Measurements from ENCODE around the gene GLP1R. TPM values are rescaled to one million over a fixed set of nuclear protein-coding genes. Genes with fewer than 3 reads are reported as not detected.

Gene GLP1R
- total and polyA plus RNA-seq, 3 donors from 2014 or later, result 0.09 to 0.55 (median 0.31) TPM

DNA sequence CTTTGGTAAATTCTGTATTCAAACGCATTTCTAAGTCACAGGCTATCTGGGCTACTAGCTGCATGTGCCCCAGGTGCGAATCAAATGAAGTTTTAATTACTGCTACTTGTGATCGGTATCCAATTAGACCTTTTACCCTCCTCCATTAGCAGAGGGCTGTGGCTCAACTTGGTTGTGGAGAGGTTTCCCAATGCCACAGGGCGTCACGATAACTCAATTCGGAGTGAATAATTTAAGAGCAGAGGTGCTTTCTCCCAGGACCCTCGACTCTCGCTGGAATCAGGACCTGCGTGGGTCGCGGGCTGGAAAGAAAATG lies 65.8 kb downstream of the GLP1R start:
- no peak for DNase-seq
- H3K27me3 ChIP-seq, result no peaks in the 10 kb centered on the region
- no peaks in the 10 kb centered on the region for H3K36me3 ChIP-seq (ENCODE audit: low read depth, missing control alignments)
- intact Hi-C loops (cut with DNase I; ENCODE audit: low total_unique reads), result no loop called here
- TF ChIP-seq, protein P1, sequence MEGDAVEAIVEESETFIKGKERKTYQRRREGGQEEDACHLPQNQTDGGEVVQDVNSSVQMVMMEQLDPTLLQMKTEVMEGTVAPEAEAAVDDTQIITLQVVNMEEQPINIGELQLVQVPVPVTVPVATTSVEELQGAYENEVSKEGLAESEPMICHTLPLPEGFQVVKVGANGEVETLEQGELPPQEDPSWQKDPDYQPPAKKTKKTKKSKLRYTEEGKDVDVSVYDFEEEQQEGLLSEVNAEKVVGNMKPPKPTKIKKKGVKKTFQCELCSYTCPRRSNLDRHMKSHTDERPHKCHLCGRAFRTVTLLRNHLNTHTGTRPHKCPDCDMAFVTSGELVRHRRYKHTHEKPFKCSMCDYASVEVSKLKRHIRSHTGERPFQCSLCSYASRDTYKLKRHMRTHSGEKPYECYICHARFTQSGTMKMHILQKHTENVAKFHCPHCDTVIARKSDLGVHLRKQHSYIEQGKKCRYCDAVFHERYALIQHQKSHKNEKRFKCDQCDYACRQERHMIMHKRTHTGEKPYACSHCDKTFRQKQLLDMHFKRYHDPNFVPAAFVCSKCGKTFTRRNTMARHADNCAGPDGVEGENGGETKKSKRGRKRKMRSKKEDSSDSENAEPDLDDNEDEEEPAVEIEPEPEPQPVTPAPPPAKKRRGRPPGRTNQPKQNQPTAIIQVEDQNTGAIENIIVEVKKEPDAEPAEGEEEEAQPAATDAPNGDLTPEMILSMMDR (IDR thresholded peaks at IDR 0.05), result no peak
- TF ChIP-seq POLR2A (IDR thresholded peaks at IDR 0.05), result no peak
- H3K27ac ChIP-seq, result peak overlapping the region; percentile 89 to 97
- H3K4me1 ChIP-seq, result no peaks in the 10 kb centered on the region
- H3K9me3 ChIP-seq, result no peaks in the 10 kb centered on the region
- H3K4me3 ChIP-seq, result peak overlapping the region; percentile 75 to 83
- WGBS, 2 donors, result 1 to 2% methylated on average over 11 of the region's 11 CpGs

DNA sequence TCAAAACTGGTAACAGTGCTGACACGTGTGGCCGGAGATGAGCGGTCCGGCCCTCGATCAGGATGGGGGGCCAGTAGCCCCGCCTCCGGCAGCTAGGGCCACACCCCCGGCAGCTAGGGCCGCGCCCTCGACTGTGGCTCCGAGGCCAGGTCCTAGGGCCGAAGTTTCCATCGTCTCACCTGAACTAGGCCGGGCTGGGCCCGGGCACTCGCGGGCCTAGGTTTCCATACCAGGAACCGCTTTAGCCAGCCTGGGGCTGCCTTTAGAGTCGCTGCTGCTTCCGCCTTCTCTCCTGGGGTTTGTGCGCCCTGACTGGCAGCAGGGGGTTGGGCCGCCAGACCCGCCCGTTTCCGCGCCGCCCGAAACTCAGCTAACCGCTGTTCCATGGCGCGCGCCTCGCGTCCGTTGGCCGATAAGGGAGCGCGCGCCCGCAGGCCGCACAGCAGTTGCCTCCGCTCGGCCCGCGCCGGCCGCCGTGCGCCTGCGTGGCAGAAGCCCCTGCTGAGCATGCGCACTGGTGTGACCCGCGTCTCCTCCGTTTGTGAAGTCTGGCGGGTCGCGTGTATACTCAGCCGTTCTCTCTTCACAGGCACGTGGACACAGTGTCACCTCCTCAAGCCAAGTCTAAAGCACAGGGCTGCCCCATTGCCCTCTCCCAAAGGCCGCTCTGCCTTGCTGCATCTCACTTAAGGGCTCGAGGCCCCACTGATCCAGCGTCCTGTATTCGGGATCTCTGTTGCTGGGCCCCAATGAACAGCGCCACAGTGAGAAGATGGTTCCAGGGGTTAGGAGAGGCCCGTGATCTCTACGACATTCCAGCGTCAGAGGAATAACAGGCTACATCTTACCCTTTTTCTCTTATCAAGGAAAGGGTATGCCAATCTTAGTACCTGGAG lies 66.4 kb downstream of the GLP1R start, which contains the start of gene SAYSD1:
SAYSD1 (minus strand) TSS at position 483 of the 896 bp plus-strand sequence; CDS start at position 386, 97 bp downstream.
- Histone ChIP-seq H3K27me3 (no peaks in the 10 kb centered on the region), H3K4me1 (no peaks in the 10 kb centered on the region), H3K27ac (peak within 1 kb of the TSS; percentile 89 to 97), H3K36me3 (ENCODE audit: low read depth, missing control alignments) (no peaks in the 10 kb centered on the region), H3K4me3 (peak within 1 kb of the TSS; percentile 75 to 83), H3K9me3 (no peaks in the 10 kb centered on the region)
- TF ChIP-seq POLR2A (IDR thresholded peaks at IDR 0.05), result no peak
- TF ChIP-seq, protein P1 (IDR thresholded peaks at IDR 0.05), result peak in 1 of 3 experiments; percentile 10
- intact Hi-C loops (cut with DNase I; ENCODE audit: low total_unique reads), result no loop called here
- DNase-seq, result peak; percentile 94
- WGBS, 2 donors, result 1 to 2% methylated on average over 26 to 48 of the region's 68 CpGs

DNA sequence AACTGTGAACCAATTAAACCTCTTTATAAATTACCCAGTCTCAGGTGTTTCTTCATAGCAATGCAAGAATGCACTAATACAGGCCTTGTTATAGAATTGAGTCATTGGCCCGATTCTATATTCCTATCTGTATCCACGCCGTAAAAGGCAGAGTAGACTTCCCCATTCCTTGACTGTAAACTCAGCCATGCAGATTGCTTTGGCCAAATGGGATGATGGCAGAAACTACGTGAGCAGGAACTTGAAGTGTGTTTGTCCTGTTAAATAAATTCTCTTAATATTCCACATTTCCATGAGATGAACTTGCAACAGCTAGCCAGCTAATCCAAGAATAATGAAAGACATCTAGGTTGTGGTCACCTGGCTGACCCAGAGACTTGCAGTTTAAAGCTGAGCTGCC lies 70.3 kb downstream of the GLP1R start:
- no peaks in the 10 kb centered on the region for H3K4me1 ChIP-seq
- intact Hi-C loops (cut with DNase I; ENCODE audit: low total_unique reads), result no loop called here
- 82 to 94% methylated on average over 4 of the region's 4 CpGs for WGBS, 2 donors
- TF ChIP-seq, protein P1 (IDR thresholded peaks at IDR 0.05), result no peak
- TF ChIP-seq POLR2A (IDR thresholded peaks at IDR 0.05), result no peak
- no peak overlapping the region for H3K27ac ChIP-seq
- H3K4me3 ChIP-seq, result no peak overlapping the region
- H3K9me3 ChIP-seq, result no peaks in the 10 kb centered on the region
- no peak for DNase-seq
- no peaks in the 10 kb centered on the region for H3K36me3 ChIP-seq (ENCODE audit: low read depth, missing control alignments)
- H3K27me3 ChIP-seq, result no peaks in the 10 kb centered on the region

DNA sequence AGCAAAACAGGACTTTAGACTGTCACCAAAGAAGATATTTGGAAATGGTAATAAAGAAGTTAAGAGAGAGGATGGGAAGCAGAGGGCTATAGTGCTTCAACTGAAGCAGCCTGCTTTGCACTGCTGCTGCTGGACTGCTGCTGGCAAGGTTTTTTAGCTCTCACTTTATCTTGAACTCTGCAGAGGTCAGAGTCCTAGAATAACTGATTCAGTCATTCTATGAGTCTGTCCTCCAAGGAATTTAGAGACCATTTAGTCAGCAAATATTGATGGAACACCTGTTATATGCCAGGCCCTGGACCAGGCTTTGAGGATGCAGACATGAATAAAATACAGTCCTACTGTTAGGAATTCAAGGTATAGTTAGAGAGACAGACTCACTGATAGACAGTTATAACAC lies 75.5 kb downstream of the GLP1R start:
- Histone ChIP-seq H3K4me1 (no peaks in the 10 kb centered on the region), H3K9me3 (no peaks in the 10 kb centered on the region), H3K36me3 (ENCODE audit: low read depth, missing control alignments) (no peaks in the 10 kb centered on the region), H3K27ac (no peak overlapping the region), H3K27me3 (no peaks in the 10 kb centered on the region), H3K4me3 (no peak overlapping the region)
- DNase-seq, result no peak
- no peak for TF ChIP-seq POLR2A (IDR thresholded peaks at IDR 0.05)
- TF ChIP-seq, protein P1 (IDR thresholded peaks at IDR 0.05), result no peak
- intact Hi-C loops (cut with DNase I; ENCODE audit: low total_unique reads), result no loop called here

DNA sequence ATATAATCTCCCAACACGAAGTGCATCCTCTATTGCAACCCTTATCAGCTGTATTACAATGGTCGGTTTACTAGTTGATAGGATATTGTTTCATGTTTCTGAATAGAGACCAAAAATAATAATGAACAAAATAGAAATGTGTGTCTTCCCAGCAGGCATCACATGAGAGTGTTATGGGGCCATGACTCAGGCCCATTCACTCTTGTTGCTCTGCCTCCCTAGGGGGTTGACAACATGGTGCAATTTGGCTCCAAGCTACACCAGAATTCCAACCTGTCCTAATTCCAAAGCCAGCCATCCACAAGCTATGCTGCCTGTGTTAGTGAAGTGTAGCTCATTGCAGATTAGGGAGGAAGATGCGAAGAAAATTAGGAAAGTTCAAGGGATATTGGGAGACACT lies 79.5 kb downstream of the GLP1R start:
- intact Hi-C loops (cut with DNase I; ENCODE audit: low total_unique reads), result no loop called here
- H3K27ac ChIP-seq, result no peak overlapping the region
- TF ChIP-seq, protein P1 (IDR thresholded peaks at IDR 0.05), result no peak
- no peak for TF ChIP-seq POLR2A (IDR thresholded peaks at IDR 0.05)
- H3K4me1 ChIP-seq, result no peaks in the 10 kb centered on the region
- H3K9me3 ChIP-seq, result no peaks in the 10 kb centered on the region
- no peaks in the 10 kb centered on the region for H3K36me3 ChIP-seq (ENCODE audit: low read depth, missing control alignments)
- no peak for DNase-seq
- H3K4me3 ChIP-seq, result no peak overlapping the region
- WGBS, 2 donors, result 63 to 69% methylated on average over 3 of the region's 3 CpGs
- H3K27me3 ChIP-seq, result no peaks in the 10 kb centered on the region
